A673 (cell line): ENCODE results near the gene CSRP1. TPM values are rescaled to one million over a fixed set of nuclear protein-coding genes. Genes with fewer than 3 reads are reported as not detected.

Experiments
- BruUV-seq: library from RNA; stranded (reverse); fragments of 400-500 nt; replicated peaks from 2 replicates; lab custom pipeline; 2021; lab: Mats Ljungman, UMichigan
- CTCF ChIA-PET: fragments of 300-600 bp; sonication (Branson Sonifier 250); formaldehyde crosslinking; loops from one replicate; lab custom pipeline; 2022; ENCODE audit warnings: antibody characterized with exemption; lab: Charles Lee
- POLR2A ChIA-PET: fragments of 300-600 bp; sonication (Branson Sonifier 250); formaldehyde crosslinking; loops from one replicate; lab custom pipeline; 2022; ENCODE audit warnings: antibody characterized with exemption; ENCODE audit not compliant: low non-redundant PET; lab: Charles Lee
- DNase-seq: peaks from one replicate; pipeline ENCODE4 v3.0.0-alpha.2; 2015; ENCODE audit warnings: low spot score
- H3K27ac ChIP-seq: fragments of 200-600 bp; sonication (generic); 2 replicates; pipeline ENCODE4 v1.5.1; 2016; ENCODE audit warnings: mixed run types, low read depth, mild to moderate bottlenecking, mixed read lengths, antibody characterized with exemption, low read length; ENCODE audit not compliant: poor library complexity, severe bottlenecking
- H3K27me3 ChIP-seq: fragments of 200-600 bp; sonication (generic); replicated peaks from 2 replicates; pipeline ENCODE4 v1.6.1; 2017; ENCODE audit warnings: mixed run types, low read depth, mild to moderate bottlenecking, mixed read lengths, antibody characterized with exemption, low read length; ENCODE audit not compliant: insufficient read depth, poor library complexity
- H3K36me3 ChIP-seq: fragments of 200-600 bp; sonication (generic); 2 replicates; pipeline ENCODE4 v1.6.1; 2016; ENCODE audit warnings: mixed run types, mild to moderate bottlenecking, mixed read lengths, antibody characterized with exemption, low read length; ENCODE audit not compliant: insufficient read depth, poor library complexity, severe bottlenecking
- H3K4me1 ChIP-seq: fragments of 200-600 bp; sonication (generic); 2 replicates; pipeline ENCODE4 v1.6.1; 2017; ENCODE audit warnings: mixed run types, mild to moderate bottlenecking, mixed read lengths, antibody characterized with exemption, low read length; ENCODE audit not compliant: insufficient read depth, poor library complexity, severe bottlenecking
- H3K4me3 ChIP-seq: fragments of 200-600 bp; sonication (generic); 2 replicates; pipeline ENCODE4 v1.5.1; 2016; ENCODE audit warnings: low read depth, mixed run types, mild to moderate bottlenecking, mixed read lengths, low read length; ENCODE audit not compliant: poor library complexity, severe bottlenecking
- H3K9me3 ChIP-seq: fragments of 200-600 bp; sonication (generic); 2 replicates; pipeline ENCODE4 v1.6.1; 2016; ENCODE audit warnings: mixed run types, low read depth, mild to moderate bottlenecking, mixed read lengths, antibody characterized with exemption, low read length; ENCODE audit not compliant: poor library complexity, severe bottlenecking
- CTCF ChIP-seq: fragments of 300-800, 200-600 bp; sonication (generic); conservative IDR thresholded peaks from 2 replicates; pipeline ENCODE4 v1.5.1; 2017; ENCODE audit warnings: low read depth, mild to moderate bottlenecking, antibody characterized with exemption, low read length, moderate library complexity, mixed read lengths
- EZH2 ChIP-seq: fragments of 200-600 bp; sonication (generic); IDR thresholded peaks from 2 replicates; pipeline ENCODE4 v1.6.1; 2017; ENCODE audit warnings: borderline replicate concordance, low read depth, mild to moderate bottlenecking, mixed read lengths, antibody characterized with exemption, low read length; ENCODE audit not compliant: poor library complexity, severe bottlenecking
- intact Hi-C: fragments of 100-400 bp; cut with micrococcal nuclease; formaldehyde crosslinking; loops from one replicate; pipeline ENCODE4 v1.10.0; 2022; ENCODE audit not compliant: unreplicated experiment
- total RNA-seq: library from RNA; stranded (reverse); gene quantifications from 2 replicates; pipeline ENCODE4 v1.2.3, GENCODE V29; 2021

Gene CSRP1
- total RNA-seq, 1 experiment from 2014 or later: 517 TPM

- no peak for DNase-seq
- TF ChIP-seq EZH2 (no peak), CTCF (no peak)
- BruUV-seq: no TSS peak
- Histone ChIP-seq H3K4me3 (no peak overlapping the region), H3K9me3 (no peaks in the 10 kb centered on the region), H3K36me3 (no peaks in the 10 kb centered on the region), H3K4me1 (peaks cover 44% of the 10 kb centered on the region), H3K27me3 (no peaks in the 10 kb centered on the region), H3K27ac (no peak overlapping the region)
- CTCF ChIA-PET: no interaction called here
- POLR2A ChIA-PET: no interaction called here
- intact Hi-C loops: loop anchor here (10.0 kb wide), 2 partner anchors 341 to 601 kb away; no protein-coding TSS in a partner anchor
Measured at GRCh38 chr1:201533836-201534235, 26.9 kb upstream of the CSRP1 start.

GRCh38 chr1:201531551-201532425 is 24.9 kb upstream of the CSRP1 start:
- DNase-seq: no peak
- ChIA-PET CTCF (interaction anchor here (0.7 to 2.7 kb wide), 4 partner anchors 19 to 263 kb away, joined by 3 to 17 read pairs (median 7); no protein-coding TSS in a partner anchor), POLR2A (interaction anchor here (0.7 kb wide), 1 partner anchor 294 kb away, joined by 3 read pairs; no protein-coding TSS in a partner anchor)
- Histone ChIP-seq H3K9me3 (no peaks in the 10 kb centered on the region), H3K27me3 (no peaks in the 10 kb centered on the region), H3K4me1 (peaks cover 37% of the 10 kb centered on the region), H3K27ac (no peak overlapping the region), H3K4me3 (no peak overlapping the region), H3K36me3 (no peaks in the 10 kb centered on the region)
- BruUV-seq: no TSS peak
- TF ChIP-seq CTCF (no peak), EZH2 (no peak)
- intact Hi-C loops: loop anchor here (10.0 kb wide), 2 partner anchors 343 to 603 kb away; no protein-coding TSS in a partner anchor

GRCh38 chr1:201530741-201531531 is 24.0 kb upstream of the CSRP1 start:
- no peaks in the 10 kb centered on the region for H3K36me3 ChIP-seq
- BruUV-seq: no TSS peak
- TF ChIP-seq CTCF (peak; percentile 94), EZH2 (no peak)
- H3K9me3 ChIP-seq: no peaks in the 10 kb centered on the region
- H3K4me1 ChIP-seq: peaks cover 33% of the 10 kb centered on the region
- ChIA-PET CTCF (interaction anchor here (0.6 to 2.7 kb wide), 7 partner anchors 19 to 588 kb away, joined by 3 to 17 read pairs (median 5); no protein-coding TSS in a partner anchor), POLR2A (no interaction called here)
- no peak overlapping the region for H3K27ac ChIP-seq
- intact Hi-C loops: loop anchor here (1.0 to 10.0 kb wide), 3 partner anchors 261 to 604 kb away; no protein-coding TSS in a partner anchor
- no peak overlapping the region for H3K4me3 ChIP-seq
- peak; percentile 91 for DNase-seq
- H3K27me3 ChIP-seq: no peaks in the 10 kb centered on the region
